Measurements from ENCODE around the gene MAML3.
A peak's percentile ranks its signal among the peaks of the same experiment; 100 is the strongest.

The MAML3 gene

DNA sequence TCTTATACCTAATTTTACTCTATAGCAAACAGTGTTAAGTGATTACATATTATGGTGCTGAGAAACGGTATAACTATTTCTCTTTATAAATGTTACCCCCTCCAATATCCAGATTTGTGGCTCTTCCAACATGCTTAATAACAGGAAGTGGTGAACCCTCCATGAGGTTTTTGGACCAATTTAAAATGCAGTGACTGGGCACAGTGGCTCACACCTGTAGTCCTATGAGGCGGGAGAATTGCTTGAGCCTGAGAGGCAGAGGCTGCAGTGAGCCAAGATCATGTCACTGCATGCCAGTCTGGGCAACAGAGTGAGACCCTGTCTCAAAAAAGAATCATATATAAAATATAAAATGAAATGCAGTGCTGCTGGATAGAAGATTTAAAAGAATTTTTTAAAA is 351.1 kb downstream of the MAML3 start:
- DNase-seq, result no peak

DNA sequence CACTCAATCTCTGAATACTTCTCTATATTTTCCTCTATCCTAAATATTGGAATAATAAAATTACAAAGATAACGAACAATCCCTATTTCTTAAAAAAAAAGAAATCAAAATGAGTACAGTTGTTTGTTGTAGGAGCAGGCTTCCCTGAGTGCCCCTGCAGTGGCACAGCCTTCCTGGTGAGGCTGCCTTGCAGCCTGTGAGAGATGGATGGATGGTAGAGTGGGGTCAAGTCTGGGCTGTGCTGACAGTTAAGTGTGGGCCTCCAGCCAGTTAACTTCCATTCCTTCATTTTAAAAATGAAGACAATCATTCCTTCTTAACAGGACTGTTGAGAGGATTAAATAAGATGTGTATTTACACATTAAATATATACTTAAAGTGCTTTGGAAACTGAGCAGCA is 351.5 kb downstream of the MAML3 start:
- no peak for DNase-seq

DNA sequence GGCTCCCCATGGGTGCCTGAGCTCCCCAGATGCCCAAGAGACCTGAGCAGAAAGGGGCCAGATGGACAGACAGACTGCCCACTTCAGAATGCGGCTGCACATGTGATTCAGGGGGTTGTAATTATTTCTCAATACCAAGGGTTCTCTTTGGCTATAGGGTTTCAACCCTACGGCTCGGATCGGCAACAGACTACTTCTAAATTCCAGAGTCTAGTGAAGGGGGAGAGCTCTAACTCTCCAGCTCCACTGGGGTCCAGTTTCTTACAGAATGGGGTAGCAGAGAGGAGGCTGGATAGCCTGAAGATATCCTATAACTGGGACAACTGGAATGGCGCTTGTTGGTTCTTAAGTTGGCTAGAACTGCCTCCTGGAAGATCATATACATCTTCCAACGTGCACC is 352.1 kb downstream of the MAML3 start:
- no peak for DNase-seq

DNA sequence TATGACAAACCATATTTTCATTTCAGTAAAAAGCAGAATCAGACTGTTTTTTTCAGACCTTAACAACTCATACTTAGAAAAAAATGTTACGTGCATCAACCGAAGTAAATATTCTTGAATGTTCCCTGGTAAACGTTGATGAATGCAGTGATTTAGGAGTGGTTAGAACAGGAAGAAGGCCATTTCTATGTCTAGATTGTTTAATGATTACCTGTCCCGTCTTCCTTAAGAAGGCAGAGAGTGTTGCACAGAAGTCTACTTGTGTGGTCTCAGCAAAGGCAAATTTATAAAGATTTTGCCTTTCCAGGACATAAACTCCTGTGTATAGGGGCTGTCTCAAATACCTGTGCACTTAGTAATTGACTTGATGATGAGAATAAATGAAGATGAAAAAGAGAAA is 353.9 kb downstream of the MAML3 start:
- no peak for DNase-seq

DNA sequence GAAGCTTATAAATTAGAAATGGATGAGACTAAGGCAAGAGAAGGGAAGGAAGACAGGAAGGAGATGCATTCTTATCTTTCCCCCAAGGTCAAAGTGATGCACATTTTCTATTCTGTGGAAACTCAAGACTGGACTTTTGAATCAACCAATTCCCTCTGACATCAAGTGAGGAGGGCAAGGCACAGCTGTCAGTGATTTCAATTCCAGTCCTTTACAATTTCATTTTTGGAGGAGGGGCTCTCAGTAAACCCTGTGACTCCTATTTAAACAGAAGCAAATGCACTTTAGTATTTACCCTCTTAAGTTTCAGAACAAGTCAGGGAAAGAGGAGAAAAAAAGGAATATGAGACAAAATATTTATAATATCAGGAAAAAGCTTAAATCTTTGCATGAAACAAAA is 354.4 kb downstream of the MAML3 start:
- DNase-seq, result no peak

DNA sequence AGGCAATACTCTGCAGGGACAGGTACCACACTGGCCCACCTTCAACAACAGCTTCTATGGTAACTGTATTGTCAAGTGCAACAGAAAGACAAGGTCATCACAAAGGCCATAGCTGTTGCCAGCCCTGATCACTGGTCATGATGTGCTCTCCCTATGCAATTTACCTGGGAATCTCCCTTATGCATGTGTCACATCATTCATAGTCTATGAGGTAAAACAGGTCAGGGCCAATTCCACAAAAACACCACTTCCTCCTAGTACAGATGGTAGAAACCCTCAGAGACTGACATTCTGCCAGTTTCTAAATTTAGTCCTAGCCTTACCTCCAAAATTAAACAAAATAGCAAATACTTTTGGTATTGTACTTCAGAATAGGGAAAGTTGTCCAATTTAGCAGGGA is 355.5 kb downstream of the MAML3 start:
- DNase-seq, result peak in 1 of 2 donors; percentile 65

DNA sequence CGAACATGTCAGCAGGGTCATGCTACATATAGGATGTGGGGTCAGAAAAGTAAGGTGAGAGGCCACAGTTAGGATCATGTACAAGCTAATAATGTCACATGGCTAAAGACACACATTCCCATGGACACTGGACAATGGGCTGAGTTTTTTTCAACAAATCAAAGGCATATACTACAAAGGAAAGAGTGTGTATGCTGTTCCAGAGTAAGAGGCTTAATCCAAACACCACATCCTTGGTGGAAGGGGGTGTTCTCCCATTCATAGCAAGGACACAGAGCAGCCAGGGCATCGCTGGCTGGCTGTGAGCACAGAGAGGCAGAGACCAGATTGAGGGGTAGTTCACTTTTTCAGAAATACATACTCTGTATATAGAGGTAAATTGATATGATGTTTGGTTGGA is 356.7 kb downstream of the MAML3 start:
- DNase-seq, result no peak

DNA sequence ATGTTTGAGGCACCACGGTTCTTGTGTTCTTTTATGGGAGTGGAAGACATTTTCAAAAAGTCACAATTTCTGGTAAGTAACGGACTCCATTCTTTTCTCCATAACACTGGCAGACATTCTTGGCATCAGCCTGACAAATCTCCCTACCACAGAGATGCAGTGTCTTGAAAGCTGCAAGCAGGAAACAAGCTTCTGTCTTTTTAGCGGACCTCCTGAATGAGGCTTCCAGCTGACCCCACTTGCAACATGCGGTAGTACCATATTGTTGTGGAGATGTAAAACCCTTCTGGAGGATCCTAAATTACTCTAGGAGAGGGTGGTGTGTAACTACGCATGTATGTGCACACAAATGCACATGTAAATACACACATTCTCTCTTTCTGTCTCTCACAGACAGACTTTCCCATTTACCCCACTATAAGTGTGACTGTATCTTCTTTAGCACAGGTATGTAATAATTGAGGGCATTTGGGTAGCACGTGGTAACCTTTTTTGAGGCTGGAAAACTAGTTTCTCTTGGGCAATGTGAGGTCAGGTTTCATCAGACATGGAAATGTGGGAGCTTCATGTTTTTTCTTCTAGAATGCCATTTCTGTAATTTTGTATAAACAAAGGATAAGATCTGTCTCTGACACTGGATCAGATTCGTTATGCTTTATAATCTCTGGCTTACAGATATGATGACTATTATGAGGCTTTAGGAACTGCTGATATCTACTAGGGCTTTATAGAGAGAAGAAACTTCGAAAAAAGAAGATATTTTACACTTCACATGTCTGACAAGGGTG is 358.3 kb downstream of the MAML3 start:
- DNase-seq, result no peak

DNA sequence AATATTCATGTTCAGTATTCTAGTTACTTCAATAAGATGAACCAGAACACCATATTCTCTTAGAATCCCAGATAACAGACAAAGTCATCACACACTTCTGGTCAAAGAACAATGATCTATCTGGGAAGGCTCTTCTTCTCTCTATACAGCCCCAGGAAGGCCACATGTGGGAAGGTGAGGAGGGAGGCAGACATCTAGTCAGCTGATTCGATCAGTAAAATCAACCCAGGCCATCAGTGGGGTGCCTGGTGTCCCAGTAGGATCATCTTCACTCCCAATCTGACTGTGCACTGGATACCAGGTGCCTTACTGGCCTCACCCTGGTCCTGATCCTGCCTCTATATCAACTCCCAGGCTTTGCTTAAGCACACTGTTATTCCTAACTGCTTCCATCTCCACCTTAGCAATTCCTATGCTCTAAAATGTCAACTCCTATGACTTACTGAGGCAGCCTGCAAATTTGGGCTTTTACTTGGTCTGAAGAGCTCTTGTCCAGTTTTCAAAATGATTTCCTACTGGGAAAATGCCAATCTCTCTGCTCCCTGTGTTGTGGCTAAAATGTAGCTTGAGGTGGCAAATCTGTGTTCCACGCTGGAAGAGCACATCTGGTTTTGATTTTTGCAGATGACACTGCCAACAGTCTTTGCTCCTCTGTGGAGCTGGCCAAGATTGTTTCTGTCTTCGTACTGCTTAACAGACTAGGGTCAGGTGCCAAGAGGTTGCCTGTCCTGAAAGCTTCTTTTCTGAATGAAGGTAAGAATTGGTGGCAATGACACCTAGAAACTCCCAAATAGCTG is 359.6 kb downstream of the MAML3 start:
- DNase-seq, result no peak

DNA sequence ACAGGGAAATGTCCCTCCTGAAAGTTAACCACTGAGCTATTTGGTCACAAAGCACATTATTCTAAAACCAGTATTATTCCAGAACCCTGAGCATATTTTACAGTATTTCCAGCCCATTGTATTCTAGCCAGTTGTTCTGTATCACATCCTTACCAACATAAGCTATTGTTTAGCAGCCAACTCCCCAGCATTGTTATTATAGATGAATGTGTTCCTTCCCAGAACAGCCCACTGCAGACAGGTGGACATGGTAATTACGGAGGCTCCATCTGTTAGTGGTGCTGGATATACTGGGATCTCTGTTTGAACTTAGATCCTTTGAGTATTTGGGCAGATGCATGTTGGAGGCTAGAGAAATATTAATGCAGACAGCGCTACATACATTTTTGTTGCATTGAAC is 362.3 kb downstream of the MAML3 start:
- DNase-seq, result no peak

DNA sequence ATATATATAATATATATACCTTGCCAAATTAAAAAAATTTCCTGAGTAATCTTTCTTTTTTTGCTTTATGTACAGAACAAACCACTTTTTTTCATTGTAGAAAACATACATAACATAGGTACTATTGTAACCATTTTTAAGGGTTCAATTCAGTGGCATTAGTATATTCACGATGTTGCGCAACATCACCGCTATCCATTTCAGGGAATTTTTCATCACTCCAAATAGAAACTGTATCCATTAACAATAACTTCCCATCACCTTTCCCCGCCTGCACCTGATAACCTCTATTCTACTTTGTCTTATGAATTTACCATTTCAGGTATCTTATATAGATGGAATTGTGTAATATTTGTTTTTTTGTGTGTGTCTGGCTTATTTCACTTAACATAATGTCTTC is 363.7 kb downstream of the MAML3 start:
- DNase-seq, result no peak

DNA sequence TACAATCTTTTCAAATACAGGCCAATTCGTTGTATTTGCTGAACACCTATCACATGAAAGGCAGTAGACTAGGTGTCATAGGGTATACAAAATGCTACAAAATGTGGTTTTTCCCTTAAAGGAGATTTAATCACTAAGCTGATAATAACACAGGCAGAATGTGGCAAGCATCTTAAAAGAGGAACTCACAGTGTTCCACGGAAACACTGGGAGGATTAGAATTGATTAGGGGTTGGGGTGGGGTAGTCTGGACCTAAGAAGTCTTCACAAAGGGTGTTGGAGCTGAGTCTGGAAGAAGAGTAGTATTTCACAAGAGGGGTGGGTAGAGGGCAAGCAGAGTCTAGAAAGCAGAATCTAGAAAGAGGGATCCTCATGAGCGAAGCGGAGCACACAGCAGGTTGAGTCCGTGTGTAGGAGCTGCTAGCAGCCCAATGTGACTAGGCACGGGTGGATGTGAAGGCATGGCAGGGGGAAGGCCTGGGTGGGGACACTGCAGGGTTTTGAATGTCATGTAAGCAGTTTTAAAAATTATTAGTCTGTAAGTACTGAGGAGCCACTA is 364.8 kb downstream of the MAML3 start:
- peak in 1 of 2 donors; percentile 35 for DNase-seq

DNA sequence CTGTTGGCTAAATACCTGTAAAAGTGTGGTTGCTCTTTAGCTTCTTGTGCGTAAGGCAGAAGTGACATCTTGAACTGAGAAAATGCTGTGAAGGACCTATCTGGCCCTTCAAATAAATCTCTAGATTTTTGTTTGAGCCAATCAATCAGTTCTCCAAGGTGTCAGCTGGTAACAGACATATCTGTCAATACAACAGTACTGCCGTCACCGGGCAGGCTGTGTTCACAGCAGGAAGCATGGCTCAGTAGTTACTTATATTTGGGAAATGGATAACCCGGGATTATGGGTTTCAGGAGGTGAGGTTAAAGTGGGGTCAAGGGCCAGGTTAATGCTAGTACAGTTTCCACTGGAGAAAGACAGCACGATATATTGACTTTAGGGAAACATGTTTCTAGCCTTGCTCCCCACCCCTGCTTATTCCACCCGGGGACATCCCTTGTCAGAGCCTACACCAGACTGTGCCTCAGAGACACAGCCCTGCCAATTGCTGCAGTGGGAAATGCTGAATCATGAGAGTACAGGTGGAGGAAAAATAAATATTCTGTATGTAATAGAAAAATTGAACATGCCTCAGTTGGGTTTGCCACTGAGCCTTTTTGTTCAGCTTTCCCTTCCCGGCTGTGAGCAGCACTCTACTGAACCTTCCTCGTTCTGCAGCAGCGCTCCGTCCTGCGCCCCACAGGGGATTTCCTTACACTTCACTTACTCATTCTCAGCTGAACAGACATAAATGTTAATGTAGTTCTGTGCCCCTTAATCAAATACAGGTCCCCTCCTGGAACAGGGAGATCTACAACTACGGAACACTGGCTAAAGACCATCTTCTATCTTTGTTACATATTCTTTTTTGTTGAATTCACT is 367.3 kb downstream of the MAML3 start:
- DNase-seq, result peak in 1 of 2 donors; percentile 68

DNA sequence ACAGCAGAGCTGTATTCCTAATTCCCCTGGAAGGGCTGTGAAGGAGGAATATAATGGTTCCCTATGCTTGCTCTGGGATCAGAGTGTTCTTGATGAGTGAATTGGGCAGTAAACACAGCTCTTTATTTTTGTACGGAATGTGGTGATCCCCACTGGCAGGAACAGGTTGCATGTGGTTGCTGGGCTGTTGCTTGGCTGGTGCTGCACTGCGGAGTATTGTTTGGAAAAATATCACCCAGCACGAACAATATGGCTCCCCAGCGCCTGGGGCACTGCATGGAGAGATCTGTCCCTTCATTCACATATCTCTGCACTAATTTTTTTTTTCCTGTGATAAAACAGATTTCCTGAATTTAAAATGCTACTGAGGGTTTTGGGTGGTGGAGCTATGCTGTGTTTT is 368.6 kb downstream of the MAML3 start:
- DNase-seq, result no peak

DNA sequence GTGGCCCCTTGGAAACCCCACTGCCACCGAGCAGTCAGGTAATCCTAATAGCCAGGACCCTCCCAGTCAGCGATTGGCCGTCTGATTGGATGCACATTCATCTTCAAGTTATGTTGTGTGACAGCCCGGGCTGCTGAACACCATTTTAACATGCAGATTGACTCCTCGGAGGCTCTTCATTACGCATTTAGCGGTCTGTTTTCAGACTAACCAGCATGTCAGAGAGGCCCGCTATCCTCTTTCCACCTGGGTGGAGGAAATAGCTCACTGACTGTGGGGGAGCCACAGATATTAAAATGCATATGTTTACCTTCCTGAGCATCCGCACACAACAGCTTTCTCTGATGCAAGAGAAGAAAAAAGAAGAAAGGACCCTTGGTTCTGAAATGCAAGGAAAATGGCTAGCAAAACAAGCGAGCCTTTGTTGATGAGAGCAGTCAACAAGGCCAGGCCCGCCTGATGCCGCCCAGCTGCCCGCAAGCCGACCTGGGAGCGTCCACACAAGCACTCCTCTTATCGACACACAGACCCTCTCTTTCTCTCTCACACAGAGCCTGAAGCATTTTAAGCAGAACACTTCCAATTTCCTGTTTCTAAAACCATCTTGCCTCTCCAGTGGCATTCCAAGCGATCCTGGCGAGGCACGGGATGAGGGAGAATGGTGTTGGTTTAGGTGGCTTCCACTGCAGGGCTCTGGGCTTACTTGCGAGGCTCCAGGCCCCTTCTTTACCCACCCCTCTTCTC is 370.1 kb downstream of the MAML3 start:
- no peak for DNase-seq

DNA sequence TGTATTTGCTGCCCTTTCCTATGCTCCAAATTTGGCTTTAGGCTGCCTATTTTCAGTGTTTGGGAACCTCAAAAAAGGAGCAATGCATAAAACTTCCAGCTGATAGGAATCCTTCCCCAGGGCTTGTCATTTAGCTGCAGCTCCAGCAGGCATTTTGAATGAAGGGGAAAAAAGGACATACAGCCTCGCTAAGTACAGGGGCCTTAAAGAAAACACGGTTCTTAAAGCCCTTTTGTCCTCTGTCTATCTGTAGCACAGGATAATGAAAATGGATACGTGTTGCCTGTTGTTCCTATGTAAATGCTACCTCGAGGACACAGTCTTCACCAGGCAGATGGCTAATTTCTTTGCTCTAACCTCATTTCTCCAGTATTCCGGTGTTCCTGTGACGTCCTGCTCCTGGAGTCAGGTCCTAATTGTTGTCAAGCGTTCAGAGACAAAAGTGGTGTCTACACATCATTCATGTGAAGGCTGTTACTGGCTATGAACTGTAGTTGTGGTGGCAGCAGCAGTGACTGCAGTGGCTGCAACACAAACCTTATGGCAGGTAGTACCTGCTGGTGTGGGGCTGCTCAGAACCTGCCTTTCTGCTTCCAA is 371.0 kb downstream of the MAML3 start:
- DNase-seq, result no peak

DNA sequence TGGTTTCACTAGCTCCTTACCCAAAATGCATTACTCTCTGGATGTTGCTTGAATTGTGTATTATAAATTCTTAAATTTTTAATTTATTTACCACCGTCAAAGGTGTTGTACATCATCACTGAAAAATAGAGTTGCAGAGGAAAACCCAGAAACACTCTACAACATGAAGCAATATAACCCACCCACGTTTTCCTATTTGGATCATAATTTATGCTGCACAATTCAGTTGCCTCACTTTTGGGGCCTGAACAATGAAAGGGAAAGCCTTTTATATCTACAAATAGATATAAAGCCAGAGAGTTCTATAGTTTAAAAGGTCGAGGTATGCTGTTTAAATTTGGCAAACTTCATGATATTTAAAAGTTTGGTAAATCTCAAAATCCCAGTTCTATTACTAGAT is 372.9 kb downstream of the MAML3 start:
- DNase-seq, result no peak

DNA sequence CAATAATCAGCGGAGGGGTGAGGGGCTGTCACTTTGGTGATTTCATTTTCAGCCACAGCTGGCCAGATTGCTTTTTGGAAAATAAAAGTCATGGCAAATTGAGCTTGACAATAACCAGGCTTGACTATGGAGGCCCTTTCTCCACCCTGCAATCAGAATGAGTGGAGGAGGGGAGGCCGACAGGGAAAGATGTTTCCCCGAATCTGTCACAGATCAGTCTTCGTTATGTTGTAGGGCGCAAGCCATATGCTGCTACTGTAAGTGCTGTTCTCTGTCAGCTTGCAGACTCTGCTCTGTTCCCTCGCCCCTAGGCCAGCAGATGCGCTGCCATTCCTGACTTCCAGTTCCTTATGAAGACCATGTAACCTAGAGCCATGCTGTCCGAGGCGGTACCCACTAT is 374.3 kb downstream of the MAML3 start:
- no peak for DNase-seq

DNA sequence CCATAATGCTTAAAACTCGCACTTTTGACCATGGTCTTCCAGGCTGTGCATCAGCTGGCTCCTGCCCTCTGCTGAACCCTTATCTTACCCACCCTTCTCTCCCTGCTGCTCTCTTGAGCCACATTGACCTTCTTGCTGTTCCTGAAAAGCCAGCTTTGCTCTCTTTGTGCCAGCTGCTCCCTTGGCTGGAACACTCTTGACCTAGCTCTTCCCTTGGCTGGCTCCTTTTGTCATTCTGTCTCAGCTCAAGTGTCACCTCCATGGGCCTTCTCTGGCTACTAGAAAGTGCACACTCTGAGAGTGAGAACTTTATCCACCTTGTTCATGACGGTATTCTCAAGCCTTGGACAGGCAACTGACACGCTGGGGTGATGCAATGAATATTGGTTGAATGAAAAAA is 376.2 kb downstream of the MAML3 start:
- DNase-seq, result no peak

DNA sequence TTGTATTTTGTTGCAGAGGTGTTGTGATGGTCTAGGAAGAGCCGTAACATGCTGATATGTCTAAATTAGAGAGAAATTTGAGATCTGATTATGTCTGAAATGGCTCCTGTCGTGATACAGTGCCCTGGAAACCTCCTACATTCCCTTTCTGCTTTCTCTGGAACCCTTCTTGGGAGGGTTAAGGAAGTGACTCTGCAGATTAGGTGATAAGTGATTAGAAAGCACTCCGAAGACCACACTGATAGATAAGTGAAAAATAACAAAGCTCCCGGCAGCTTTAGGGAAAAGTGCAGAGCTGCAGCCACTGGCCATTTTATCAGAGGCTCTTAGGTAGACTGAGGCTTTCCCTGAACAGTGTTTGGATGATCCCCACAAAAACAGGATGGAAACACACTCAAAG is 377.7 kb downstream of the MAML3 start:
- no peak for DNase-seq

DNA sequence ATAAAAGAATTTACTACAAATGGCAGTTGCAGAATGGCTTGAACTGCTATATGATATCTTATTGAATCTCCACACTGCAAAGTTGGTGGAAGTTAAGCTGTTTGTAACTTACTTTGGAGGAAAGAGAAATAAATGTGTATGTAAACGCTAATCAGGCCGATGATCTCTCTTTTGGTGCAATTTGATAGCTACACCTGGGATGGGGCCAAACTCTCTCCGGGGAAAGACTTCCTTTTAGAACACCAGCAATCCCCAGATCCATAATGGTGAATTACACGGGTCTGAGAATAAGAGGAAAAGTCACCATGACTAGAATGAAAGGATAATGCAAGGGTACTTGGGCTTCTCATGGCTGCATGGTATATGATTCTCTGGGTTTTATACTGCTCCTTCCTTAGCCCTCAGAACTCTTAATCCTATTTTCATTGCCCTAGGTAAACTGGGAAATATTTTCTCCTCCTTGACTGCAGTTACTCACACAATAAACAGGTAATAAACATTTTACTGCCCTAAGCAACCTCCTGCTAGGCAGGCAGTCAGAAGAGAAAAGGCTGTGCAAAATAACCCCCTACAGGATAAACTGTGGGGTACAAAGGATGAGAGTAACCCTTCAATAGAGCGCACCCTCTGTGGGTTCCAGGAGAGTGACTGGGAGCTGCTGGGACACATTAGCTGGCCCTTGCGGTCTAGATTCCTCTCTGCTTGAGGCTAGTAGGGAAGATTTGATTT is 379.1 kb downstream of the MAML3 start:
- DNase-seq, result no peak
